Right lobe of liver (tissue), 6 donors: ENCODE data around the gene CAMTA1. TPM values are rescaled to one million over a fixed set of nuclear protein-coding genes. Genes with fewer than 3 reads are reported as not detected.

Experiments
- ATAC-seq, 4 donors: fragments of 200-7000 bp; cut with Tn5 transposase; one replicate each; pipeline ENCODE4 v1.9.1; 2020; ENCODE audit warnings: mild to moderate bottlenecking in 4 of 4, moderate library complexity in 4 of 4
- DNase-seq, 3 donors: peaks; one replicate each; pipeline ENCODE4 v3.0.0-alpha.2; 2020
- H3K27ac ChIP-seq, 3 donors: fragments of 200-600 bp; one replicate each; pipeline ENCODE4 v1.8.0; 2022
- H3K27me3 ChIP-seq, 2 donors: fragments of 200-600 bp; one replicate each; pipeline ENCODE4 v1.8.0; 2022
- H3K36me3 ChIP-seq, 4 donors: fragments of 200-600 bp; sonication (generic) in 1 of 4; one replicate each; pipeline versions ENCODE4 v1.5.1 to v1.8.0; 2017 to 2022; ENCODE audit warnings: control low read depth in 1 of 4
- H3K4me1 ChIP-seq, 4 donors: fragments of 200-600 bp; sonication (generic) in 1 of 4; one replicate each; pipeline versions ENCODE4 v1.5.1 to v1.8.0; 2017 to 2022; ENCODE audit warnings: control low read depth in 1 of 4
- H3K4me3 ChIP-seq, 3 donors: fragments of 200-600 bp; one replicate each; pipeline ENCODE4 v1.8.0; 2022
- H3K9me3 ChIP-seq, 4 donors: fragments of 200-600 bp; sonication (generic) in 1 of 4; one replicate each; pipeline versions ENCODE4 v1.5.1 to v1.8.0; 2017 to 2022; ENCODE audit warnings: control low read depth in 1 of 4
- CTCF ChIP-seq, 4 donors: fragments of 200-600 bp in 3 of 4; fragments of 450-650 bp in 1 of 4; IDR thresholded peaks; one replicate each; pipeline versions ENCODE4 v1.5.1 to v1.8.0; 2016 to 2022; ENCODE audit warnings: antibody characterized with exemption in 4 of 4, mild to moderate bottlenecking in 2 of 4
- POLR2A ChIP-seq: fragments of 450-650 bp; IDR thresholded peaks from one replicate; pipeline ENCODE4 v1.6.1; 2017; ENCODE audit warnings: antibody characterized with exemption, mild to moderate bottlenecking
- WGBS: methylation state at CpG from one replicate; pipeline ENCODE4 v1.1.6; 2018; ENCODE audit warnings: low coverage, low lambda C conversion rate; ENCODE audit not compliant: insufficient coverage; ENCODE audit errors: missing lambda C conversion rate; 5-methylcytosine and 5-hydroxymethylcytosine counted together
- intact Hi-C, 2 donors: fragments of 100-400 bp; cut with DNase I; formaldehyde crosslinking; loops; one replicate each; pipeline versions ENCODE4 v1.11.2 to v1.14.1; 2022
- total RNA-seq, 6 experiments: library from RNA; depleted of rRNA in 2 of 6; stranded (reverse); fragments of >200 nt in 2 of 6; fragmentation: NEBNext Ultra II Directional in 3 of 6; extraction: Animal tissue kit (Norgen Biotek cat#: 25700) in 3 of 6; gene quantifications; one replicate each; pipeline versions ENCODE4 v1.1.0 to v1.2.4, GENCODE V29; 2016 to 2023
- donor health status: DM: no; HTN: yes; CAD: no.
- donor health status: DM: no; HTN: no; CAD: no.
- donor health status: DM: no; HTN: no; CAD: no.
- donor health status: DM: no; HTN: yes; CAD: no.
- donor health status: DM: no; HTN: yes; CAD: no.

Gene CAMTA1
- total RNA-seq, 6 experiments from 2014 or later = 32.3 to 49.4 (median 37.2) TPM

DNA sequence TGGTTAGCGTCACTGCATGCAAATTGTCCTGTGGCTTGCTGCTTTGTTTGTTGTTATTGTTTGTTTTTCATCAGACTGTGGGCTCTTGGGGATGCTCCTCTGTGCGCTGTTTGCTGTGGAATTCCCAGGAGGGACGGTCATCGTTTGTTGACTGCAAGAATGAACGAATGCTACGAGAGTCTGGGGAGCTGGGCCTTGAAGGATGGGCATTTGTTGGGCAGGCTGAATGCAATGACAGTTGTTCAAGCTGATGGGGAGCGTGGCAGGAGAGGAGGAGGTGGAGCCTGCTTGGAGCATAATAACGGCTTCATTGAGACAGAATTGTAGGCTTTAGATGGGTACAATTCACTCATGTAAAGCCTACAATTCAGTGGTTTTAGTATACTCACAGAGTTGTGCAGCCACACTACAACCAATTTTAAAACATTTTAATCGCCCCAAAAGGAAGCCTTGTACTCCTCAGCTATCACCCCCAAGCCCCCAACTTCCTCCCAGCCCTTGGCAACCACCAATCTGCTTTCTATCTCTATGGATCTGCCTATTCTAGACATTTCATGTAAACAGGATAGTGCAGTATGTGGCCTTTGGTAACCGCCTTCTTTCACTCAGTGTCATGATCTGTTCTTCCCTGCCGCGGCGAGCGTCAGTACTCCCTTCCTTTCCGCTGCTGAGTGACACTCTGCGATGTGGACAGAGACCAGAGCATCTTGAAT lies 190.2 kb downstream of the CAMTA1 start:
- no peak overlapping the region for H3K27ac ChIP-seq
- no peak for TF ChIP-seq CTCF (IDR thresholded peaks at IDR 0.05)
- no peak for TF ChIP-seq POLR2A
- DNase-seq = no peak
- no peak overlapping the region for H3K4me3 ChIP-seq
- intact Hi-C loops = no loop called here
- no peaks in the 10 kb centered on the region for H3K4me1 ChIP-seq
- ATAC-seq = no peak
- H3K36me3 ChIP-seq = no peaks in the 10 kb centered on the region
- WGBS = 68% methylated on average over 15 of the region's 16 CpGs
- H3K27me3 ChIP-seq = no peaks in the 10 kb centered on the region
- H3K9me3 ChIP-seq = no peaks in the 10 kb centered on the region

GRCh38 chr1:6976044-6976375 lies 190.8 kb downstream of the CAMTA1 start:
- TF ChIP-seq POLR2A (no peak), CTCF (IDR thresholded peaks at IDR 0.05) (no peak)
- no peak for ATAC-seq
- DNase-seq = no peak
- H3K9me3 ChIP-seq = no peaks in the 10 kb centered on the region
- H3K4me3 ChIP-seq = no peak overlapping the region
- intact Hi-C loops = no loop called here
- 58% methylated on average over 6 of the region's 6 CpGs for WGBS
- H3K36me3 ChIP-seq = no peaks in the 10 kb centered on the region
- no peaks in the 10 kb centered on the region for H3K4me1 ChIP-seq
- no peak overlapping the region for H3K27ac ChIP-seq
- H3K27me3 ChIP-seq = no peaks in the 10 kb centered on the region

DNA sequence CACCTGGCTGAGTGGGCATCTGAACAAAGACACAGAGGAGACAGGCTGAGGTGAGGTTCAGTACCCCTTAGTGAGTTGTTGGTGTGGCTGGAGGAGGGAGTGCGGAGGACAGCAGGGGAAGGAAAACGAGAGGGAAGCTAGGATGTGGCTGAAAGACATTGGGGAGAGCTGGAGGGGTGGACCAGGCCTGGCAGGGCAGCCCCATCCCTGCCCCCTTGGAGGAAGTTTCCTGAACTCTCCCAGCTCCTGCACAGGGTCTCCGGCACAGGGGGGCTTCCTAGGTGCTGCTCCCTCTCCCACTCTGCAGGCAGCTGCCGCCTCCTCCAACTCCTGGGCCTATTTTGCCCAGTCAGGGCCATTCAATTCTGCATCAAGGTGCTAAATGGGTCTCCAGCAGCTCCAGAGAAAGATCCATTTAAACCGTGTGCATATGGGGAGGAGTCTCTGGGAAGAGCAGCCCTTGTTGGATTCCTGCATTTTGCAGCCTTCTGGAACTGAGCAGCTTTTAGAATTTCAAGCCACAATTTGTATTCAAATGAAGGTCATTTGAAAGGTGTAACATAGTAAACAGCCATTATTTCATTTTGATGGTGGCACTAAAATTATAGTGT lies 193.9 kb downstream of the CAMTA1 start:
- H3K4me3 ChIP-seq = no peak overlapping the region
- no peaks in the 10 kb centered on the region for H3K4me1 ChIP-seq
- no peak for TF ChIP-seq POLR2A
- no peak for TF ChIP-seq CTCF (IDR thresholded peaks at IDR 0.05)
- H3K36me3 ChIP-seq = no peaks in the 10 kb centered on the region
- H3K27ac ChIP-seq = no peak overlapping the region
- DNase-seq (no peak), ATAC-seq (no peak)
- H3K9me3 ChIP-seq = no peaks in the 10 kb centered on the region
- WGBS = 45% methylated on average over 1 of the region's 5 CpGs
- H3K27me3 ChIP-seq = no peaks in the 10 kb centered on the region
- intact Hi-C loops = no loop called here

- Histone ChIP-seq H3K4me1 (no peaks in the 10 kb centered on the region), H3K27me3 (no peaks in the 10 kb centered on the region), H3K27ac (no peak overlapping the region), H3K4me3 (no peak overlapping the region), H3K9me3 (no peaks in the 10 kb centered on the region), H3K36me3 (no peaks in the 10 kb centered on the region)
- ATAC-seq = no peak
- intact Hi-C loops = no loop called here
- no peak for TF ChIP-seq POLR2A
- no peak for TF ChIP-seq CTCF (IDR thresholded peaks at IDR 0.05)
- DNase-seq = no peak
Observed at GRCh38 chr1:6981595-6981994, 196.3 kb downstream of the CAMTA1 start.
